OCI-LY7 (cell line): Measurements from ENCODE around the gene KIRREL3. TPM values are rescaled to one million over a fixed set of nuclear protein-coding genes. Genes with fewer than 3 reads are reported as not detected.

Source experiments
- BruUV-seq: library from RNA; stranded (reverse); fragments of 400-500 nt; replicated peaks from 2 replicates; lab custom pipeline; 2021; lab: Mats Ljungman, UMichigan
- CTCF ChIA-PET: fragments of 300-600 bp; sonication (Branson Sonifier 250); formaldehyde crosslinking; loops from one replicate; lab custom pipeline; 2022; ENCODE audit warnings: antibody characterized with exemption; ENCODE audit not compliant: unreplicated experiment; lab: Charles Lee
- POLR2A ChIA-PET: fragments of 300-600 bp; sonication (Branson Sonifier 250); formaldehyde crosslinking; loops from one replicate; lab custom pipeline; 2022; ENCODE audit warnings: antibody characterized with exemption; lab: Charles Lee
- DNase-seq: peaks from one replicate; pipeline ENCODE4 v3.0.0-alpha.2; 2015; ENCODE audit warnings: low spot score
- H2AFZ ChIP-seq: fragments of 200-600 bp; sonication (generic), shearing (Covaris generic); 2 replicates; pipeline ENCODE4 v1.6.1; 2014; ENCODE audit warnings: mild to moderate bottlenecking, antibody characterized with exemption, low read length, moderate library complexity
- H3K27ac ChIP-seq: fragments of 200-600 bp; sonication (generic); 2 replicates; pipeline ENCODE4 v1.5.1; 2014; ENCODE audit warnings: mixed run types, low read depth, mild to moderate bottlenecking, moderate library complexity, low read length, inconsistent platforms; ENCODE audit not compliant: poor library complexity, severe bottlenecking
- H3K36me3 ChIP-seq: fragments of 200-600 bp; sonication (generic); 2 replicates; pipeline ENCODE4 v1.6.1; 2014; ENCODE audit warnings: mild to moderate bottlenecking, antibody characterized with exemption, low read length, moderate library complexity, mixed read lengths; ENCODE audit not compliant: insufficient read depth
- H3K4me1 ChIP-seq: fragments of 200-600 bp; sonication (generic); 2 replicates; pipeline ENCODE4 v1.5.1; 2014; ENCODE audit warnings: mild to moderate bottlenecking, low read length; ENCODE audit not compliant: insufficient read depth, poor library complexity, severe bottlenecking
- H3K4me2 ChIP-seq: fragments of 200-600 bp; sonication (generic); 2 replicates; pipeline ENCODE4 v1.6.1; 2014; ENCODE audit warnings: mild to moderate bottlenecking, low read length
- H3K4me3 ChIP-seq: fragments of 200-600 bp; sonication (generic); 2 replicates; pipeline ENCODE4 v1.5.1; 2014; ENCODE audit warnings: mild to moderate bottlenecking, low read depth, low read length; ENCODE audit not compliant: poor library complexity, severe bottlenecking
- H3K79me2 ChIP-seq: fragments of 200-600 bp; sonication (generic); 2 replicates; pipeline ENCODE4 v1.6.1; 2016; ENCODE audit warnings: low read depth, mild to moderate bottlenecking, low read length, moderate library complexity, mixed read lengths; ENCODE audit not compliant: insufficient read depth
- H3K9me2 ChIP-seq: fragments of 200-600 bp; sonication (generic); 2 replicates; pipeline ENCODE4 v1.6.1; 2016; ENCODE audit warnings: mild to moderate bottlenecking, low read length, mixed read lengths; ENCODE audit not compliant: insufficient read depth
- H3K9me3 ChIP-seq: fragments of 200-600 bp; sonication (generic); 2 replicates; pipeline ENCODE4 v1.6.1; 2014; ENCODE audit warnings: mild to moderate bottlenecking, mixed run types, low read length, mixed read lengths
- H4K20me1 ChIP-seq: fragments of 200-600 bp; sonication (generic); 2 replicates; pipeline ENCODE4 v1.6.1; 2014; ENCODE audit warnings: mild to moderate bottlenecking, antibody characterized with exemption, low read length, moderate library complexity, mixed read lengths; ENCODE audit not compliant: insufficient read depth
- CTCF ChIP-seq: fragments of 200-600 bp; sonication (generic); conservative IDR thresholded peaks from 2 replicates; pipeline ENCODE4 v1.5.1; 2014; ENCODE audit warnings: mild to moderate bottlenecking, antibody characterized with exemption, low read length, moderate library complexity, mixed read lengths
- EZH2phosphoT487 ChIP-seq: fragments of 200-600 bp; sonication (generic); IDR thresholded peaks from 2 replicates; pipeline ENCODE4 v1.6.1; 2018; ENCODE audit warnings: low read depth, borderline replicate concordance, mild to moderate bottlenecking, mixed run types, antibody characterized with exemption, low read length, moderate library complexity, mixed read lengths
- intact Hi-C: fragments of 100-400 bp; cut with micrococcal nuclease; formaldehyde crosslinking; loops from one replicate; pipeline ENCODE4 v1.10.0; 2022; ENCODE audit not compliant: unreplicated experiment
- total RNA-seq, 2 experiments: library from RNA; depleted of rRNA in 1 of 2; stranded (reverse); fragments of >200 nt in 1 of 2; shearing (Covaris generic) in 1 of 2; gene quantifications; 2 replicates each; pipeline ENCODE4 v1.2.3, GENCODE V29; 2014 to 2022

KIRREL3 gene
- total RNA-seq, 2 experiments from 2014 or later = not detected

GRCh38 chr11:126521196-126521595 lies 479.4 kb downstream of the KIRREL3 start:
- no TSS peak for BruUV-seq
- H3K9me3 ChIP-seq = no peaks in the 10 kb centered on the region
- H4K20me1 ChIP-seq = no peaks in the 10 kb centered on the region
- ChIA-PET CTCF (no interaction called here), POLR2A (no interaction called here)
- TF ChIP-seq CTCF = no peak
- TF ChIP-seq EZH2phosphoT487 = no peak
- no peaks in the 10 kb centered on the region for H3K36me3 ChIP-seq
- no peaks in the 10 kb centered on the region for H3K9me2 ChIP-seq
- no peak for DNase-seq
- H2AFZ ChIP-seq = no peak overlapping the region
- H3K79me2 ChIP-seq = no peaks in the 10 kb centered on the region
- intact Hi-C loops = no loop called here
- H3K4me1 ChIP-seq = no peaks in the 10 kb centered on the region
- H3K4me3 ChIP-seq = no peak overlapping the region
- H3K4me2 ChIP-seq = no peak overlapping the region
- H3K27ac ChIP-seq = no peak overlapping the region

DNA sequence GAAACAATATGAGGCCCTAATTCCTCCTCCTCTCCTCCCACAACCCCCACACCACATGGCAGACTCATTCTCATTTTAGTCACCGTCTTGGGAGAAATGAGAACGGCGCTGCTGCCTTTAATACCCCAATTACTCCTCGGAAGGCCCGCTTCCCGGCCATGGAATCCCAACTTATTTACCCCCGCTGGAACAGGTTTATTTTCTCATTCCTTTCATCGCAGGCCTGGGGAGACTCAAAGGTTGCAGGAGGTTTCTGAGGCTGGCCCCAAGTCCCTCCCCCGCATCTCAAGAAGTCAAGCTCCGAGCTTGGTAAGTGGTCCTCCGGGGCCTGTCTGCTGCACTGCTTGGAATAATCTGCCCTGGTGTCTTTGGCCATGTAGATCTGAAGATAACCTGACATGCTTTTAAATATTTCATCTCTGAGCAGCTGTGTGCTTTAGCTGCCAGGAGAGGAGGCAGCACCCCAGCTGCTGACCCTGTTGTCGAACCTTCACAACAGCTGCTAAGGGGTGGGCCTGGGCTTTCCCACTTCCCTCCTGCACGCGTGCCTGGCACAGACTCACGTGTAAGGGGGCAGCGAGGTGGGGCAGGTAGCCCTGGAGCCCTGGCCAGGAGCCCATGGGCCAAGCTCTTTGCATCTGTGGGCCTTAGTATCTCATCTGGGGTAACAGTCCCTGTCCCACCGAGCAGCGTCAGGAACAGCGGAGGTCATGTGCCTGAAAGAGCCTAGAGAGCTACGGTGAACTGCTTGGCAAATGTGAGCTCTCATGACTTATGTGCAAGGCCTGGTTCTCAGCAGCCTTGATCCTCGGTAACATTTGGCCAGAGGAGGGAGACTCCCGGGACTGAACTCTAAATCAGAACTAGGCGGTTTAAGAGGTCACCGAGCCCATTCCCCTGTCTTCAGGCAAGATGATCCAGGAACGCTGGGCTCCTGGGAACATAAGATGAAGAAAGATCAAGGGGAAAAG lies 480.5 kb downstream of the KIRREL3 start:
- intact Hi-C loops = no loop called here
- no peak overlapping the region for H3K27ac ChIP-seq
- H3K4me3 ChIP-seq = no peak overlapping the region
- H2AFZ ChIP-seq = no peak overlapping the region
- H3K79me2 ChIP-seq = no peaks in the 10 kb centered on the region
- CTCF ChIA-PET = no interaction called here
- H3K36me3 ChIP-seq = no peaks in the 10 kb centered on the region
- no peak overlapping the region for H3K4me2 ChIP-seq
- DNase-seq = no peak
- TF ChIP-seq CTCF = no peak
- no peak for TF ChIP-seq EZH2phosphoT487
- H4K20me1 ChIP-seq = no peaks in the 10 kb centered on the region
- H3K9me3 ChIP-seq = no peaks in the 10 kb centered on the region
- H3K4me1 ChIP-seq = no peaks in the 10 kb centered on the region
- no TSS peak for BruUV-seq
- POLR2A ChIA-PET = no interaction called here
- H3K9me2 ChIP-seq = no peaks in the 10 kb centered on the region
